ENCODE results near the gene ACTL8.

ACTL8 gene

GRCh38 chr1:17755120-17755519, at the start of gene ACTL8:
TSS of gene ACTL8 (plus strand) at chr1:17755333. CDS start at chr1:17823009, 67,676 bp downstream.
- no peak for DNase-seq

GRCh38 chr1:17706445-17706844, 48.7 kb upstream of the ACTL8 start:
- no peak for DNase-seq

- DNase-seq, result no peak
These were observed 45.2 kb upstream of the ACTL8 start for GRCh38 chr1:17709981-17710380.

GRCh38 chr1:17710889-17711576, 44.1 kb upstream of the ACTL8 start:
- DNase-seq, result no peak

- DNase-seq, result no peak
These were observed 43.6 kb upstream of the ACTL8 start for GRCh38 chr1:17711577-17711910.

- DNase-seq, result no peak
These were observed 43.2 kb upstream of the ACTL8 start for GRCh38 chr1:17711941-17712340.

GRCh38 chr1:17713993-17714392, 41.1 kb upstream of the ACTL8 start:
- no peak for DNase-seq

GRCh38 chr1:17717594-17718535, 37.3 kb upstream of the ACTL8 start:
- DNase-seq, result no peak

- no peak for DNase-seq
These were observed 35.3 kb upstream of the ACTL8 start for GRCh38 chr1:17719874-17720273.

GRCh38 chr1:17721444-17721843, 33.7 kb upstream of the ACTL8 start:
- no peak for DNase-seq

- DNase-seq, result no peak
These were observed 31.4 kb upstream of the ACTL8 start for GRCh38 chr1:17723684-17724083.

- DNase-seq, result no peak
These were observed 31.0 kb upstream of the ACTL8 start for GRCh38 chr1:17724150-17724549.

GRCh38 chr1:17725084-17725719, 29.9 kb upstream of the ACTL8 start:
- DNase-seq, result no peak

GRCh38 chr1:17725811-17726582, 29.1 kb upstream of the ACTL8 start:
- no peak for DNase-seq

- no peak for DNase-seq
These were observed 26.9 kb upstream of the ACTL8 start for GRCh38 chr1:17728123-17728712.

- DNase-seq, result no peak
These were observed 25.9 kb upstream of the ACTL8 start for GRCh38 chr1:17729248-17729647.

GRCh38 chr1:17729909-17730308, 25.2 kb upstream of the ACTL8 start:
- DNase-seq, result no peak

GRCh38 chr1:17731460-17731859, 23.7 kb upstream of the ACTL8 start:
- no peak for DNase-seq

- no peak for DNase-seq
These were observed 22.7 kb upstream of the ACTL8 start for GRCh38 chr1:17732475-17732874.

- DNase-seq, result no peak
These were observed 21.5 kb upstream of the ACTL8 start for GRCh38 chr1:17733661-17734060.

GRCh38 chr1:17734609-17735008, 20.5 kb upstream of the ACTL8 start:
- DNase-seq, result no peak

GRCh38 chr1:17735348-17735747, 19.8 kb upstream of the ACTL8 start:
- no peak for DNase-seq

GRCh38 chr1:17735793-17736192, 19.3 kb upstream of the ACTL8 start:
- DNase-seq, result no peak
